HEK293T (cell line): ENCODE data around the gene ZBTB4.

Source experiments
- CTCF ChIA-PET: fragments of 350-600 bp; formaldehyde crosslinking; extraction: SDS; loops from one replicate; lab custom pipeline; 2021; ENCODE audit warnings: antibody characterized with exemption, inconsistent platforms; lab: Yijun Ruan, JAX
- POLR2A ChIA-PET: fragments of 350-600 bp; formaldehyde crosslinking; extraction: SDS; loops from one replicate; lab custom pipeline; 2020; ENCODE audit warnings: antibody characterized with exemption, inconsistent platforms; lab: Yijun Ruan, JAX
- DNase-seq: peaks from one replicate; pipeline ENCODE4 v3.0.0; 2012; ENCODE audit warnings: mixed read lengths; ENCODE audit errors: extremely low spot score
- ARNT ChIP-seq: fragments of 450-650 bp; IDR thresholded peaks from 2 replicates; pipeline ENCODE4 v1.6.1; 2017; ENCODE audit warnings: mild to moderate bottlenecking
- BHLHE40 ChIP-seq: fragments of 450-650 bp; IDR thresholded peaks from 2 replicates; pipeline ENCODE4 v1.6.1; 2016; ENCODE audit warnings: mild to moderate bottlenecking, moderate library complexity, borderline replicate concordance
- CTBP1 ChIP-seq: fragments of 450-650 bp; IDR thresholded peaks from 2 replicates; pipeline ENCODE4 v1.6.1; 2016; ENCODE audit warnings: borderline replicate concordance
- ELF4 ChIP-seq: fragments of 450-650 bp; IDR thresholded peaks from 2 replicates; pipeline ENCODE4 v1.6.1; 2017; ENCODE audit warnings: antibody characterized with exemption
- FOXA1 ChIP-seq: fragments of 450-650 bp; IDR thresholded peaks from 2 replicates; pipeline ENCODE4 v1.6.1; 2016; ENCODE audit warnings: mild to moderate bottlenecking
- FOXK2 ChIP-seq: fragments of 450-650 bp; IDR thresholded peaks from 2 replicates; pipeline ENCODE4 v1.6.1; 2016; ENCODE audit warnings: mild to moderate bottlenecking
- FOXM1 ChIP-seq: fragments of 450-650 bp; IDR thresholded peaks from 2 replicates; pipeline ENCODE4 v1.6.1; 2017; ENCODE audit warnings: mild to moderate bottlenecking, borderline replicate concordance
- HDGF ChIP-seq: fragments of 450-650 bp; IDR thresholded peaks from 2 replicates; pipeline ENCODE4 v1.6.1; 2017; ENCODE audit warnings: antibody characterized with exemption, borderline replicate concordance
- L3MBTL2 ChIP-seq: fragments of 450-650 bp; conservative IDR thresholded peaks from 2 replicates; pipeline ENCODE4 v1.6.1; 2016; ENCODE audit warnings: mild to moderate bottlenecking
- LEF1 ChIP-seq: fragments of 450-650 bp; IDR thresholded peaks from 2 replicates; pipeline ENCODE4 v1.6.1; 2017; ENCODE audit warnings: mild to moderate bottlenecking, borderline replicate concordance
- NFRKB ChIP-seq: fragments of 450-650 bp; IDR thresholded peaks from 2 replicates; pipeline ENCODE4 v1.6.1; 2016; ENCODE audit warnings: mild to moderate bottlenecking, moderate library complexity
- SP1 ChIP-seq: fragments of 450-650 bp; IDR thresholded peaks from 2 replicates; pipeline ENCODE4 v1.6.1; 2017
- SUZ12 ChIP-seq: fragments of 450-650 bp; IDR thresholded peaks from 2 replicates; pipeline ENCODE4 v1.6.1; 2016; ENCODE audit warnings: mild to moderate bottlenecking
- TARDBP ChIP-seq: fragments of 450-650 bp; IDR thresholded peaks from 2 replicates; pipeline ENCODE4 v1.6.1; 2016
- ZNF384 ChIP-seq: fragments of 450-650 bp; IDR thresholded peaks from 2 replicates; pipeline ENCODE4 v1.6.1; 2016
- TF ChIP-seq, protein P1 (sequence below): fragments of 450-650 bp; IDR thresholded peaks from 2 replicates; pipeline ENCODE4 v1.6.1; 2016

The ZBTB4 gene, protein sequence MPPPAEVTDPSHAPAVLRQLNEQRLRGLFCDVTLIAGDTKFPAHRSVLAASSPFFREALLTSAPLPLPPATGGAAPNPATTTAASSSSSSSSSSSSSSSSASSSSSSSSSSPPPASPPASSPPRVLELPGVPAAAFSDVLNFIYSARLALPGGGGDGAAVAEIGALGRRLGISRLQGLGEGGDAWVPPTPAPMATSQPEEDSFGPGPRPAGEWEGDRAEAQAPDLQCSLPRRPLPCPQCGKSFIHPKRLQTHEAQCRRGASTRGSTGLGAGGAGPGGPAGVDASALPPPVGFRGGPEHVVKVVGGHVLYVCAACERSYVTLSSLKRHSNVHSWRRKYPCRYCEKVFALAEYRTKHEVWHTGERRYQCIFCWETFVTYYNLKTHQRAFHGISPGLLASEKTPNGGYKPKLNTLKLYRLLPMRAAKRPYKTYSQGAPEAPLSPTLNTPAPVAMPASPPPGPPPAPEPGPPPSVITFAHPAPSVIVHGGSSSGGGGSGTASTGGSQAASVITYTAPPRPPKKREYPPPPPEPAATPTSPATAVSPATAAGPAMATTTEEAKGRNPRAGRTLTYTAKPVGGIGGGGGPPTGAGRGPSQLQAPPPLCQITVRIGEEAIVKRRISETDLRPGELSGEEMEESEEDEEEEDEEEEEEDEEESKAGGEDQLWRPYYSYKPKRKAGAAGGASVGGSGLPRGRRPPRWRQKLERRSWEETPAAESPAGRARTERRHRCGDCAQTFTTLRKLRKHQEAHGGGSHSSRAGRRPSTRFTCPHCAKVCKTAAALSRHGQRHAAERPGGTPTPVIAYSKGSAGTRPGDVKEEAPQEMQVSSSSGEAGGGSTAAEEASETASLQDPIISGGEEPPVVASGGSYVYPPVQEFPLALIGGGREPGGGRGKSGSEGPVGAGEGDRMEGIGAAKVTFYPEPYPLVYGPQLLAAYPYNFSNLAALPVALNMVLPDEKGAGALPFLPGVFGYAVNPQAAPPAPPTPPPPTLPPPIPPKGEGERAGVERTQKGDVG

DNA sequence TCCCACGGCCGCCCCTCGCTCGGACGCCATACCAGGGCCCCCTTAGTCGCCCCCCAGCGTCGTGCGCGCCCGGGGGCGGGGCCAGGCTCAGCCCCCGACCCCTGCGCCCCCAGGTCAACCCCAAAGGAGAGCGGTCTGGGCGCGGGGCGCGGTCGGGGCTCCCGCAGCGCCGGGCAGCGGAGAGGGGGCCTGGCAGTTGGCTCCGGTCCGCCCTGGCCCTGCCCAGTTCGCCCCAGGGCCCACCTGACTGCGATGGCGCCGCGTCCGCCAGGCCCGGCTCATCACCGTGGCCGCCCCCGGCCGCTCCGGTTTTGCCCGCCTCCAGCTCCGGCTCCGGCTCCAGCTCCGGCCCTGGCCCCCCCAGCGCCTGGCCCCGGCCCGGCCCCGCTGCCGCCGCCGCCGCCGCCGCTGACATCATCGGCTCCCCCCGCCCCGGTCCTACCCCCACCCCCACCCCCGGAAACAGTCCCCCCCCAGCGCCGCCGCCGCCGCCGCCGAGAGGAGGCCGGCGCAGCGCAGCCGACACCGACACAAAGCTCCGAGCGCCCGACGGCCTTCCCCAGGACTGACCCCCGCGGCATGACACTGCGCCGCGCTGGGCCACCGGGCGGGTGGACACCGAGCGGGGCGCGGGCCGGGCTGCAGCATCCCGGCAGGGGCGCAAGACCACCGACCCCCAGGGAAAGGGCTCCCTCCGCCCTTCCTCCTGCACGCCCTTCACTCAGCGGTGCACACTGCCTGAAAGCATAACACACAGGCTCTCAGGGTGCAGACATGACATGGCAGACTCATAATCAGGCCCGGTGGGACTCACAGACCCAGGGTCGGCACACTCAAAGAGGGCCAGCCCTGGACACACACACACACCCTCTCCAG, at the start of gene ZBTB4:
Gene ZBTB4, minus strand, starts transcription at position 419 of the 876 bp plus-strand sequence. CDS start 12,830 bp downstream, outside the sequence.
- POLR2A ChIA-PET, result interaction anchor here (0.7 to 8.2 kb wide), 12 partner anchors 9 to 224 kb away, joined by 3 to 55 read pairs (median 4); partner anchors contain the start of genes FGF11, TMEM102 and TMEM256

DNA sequence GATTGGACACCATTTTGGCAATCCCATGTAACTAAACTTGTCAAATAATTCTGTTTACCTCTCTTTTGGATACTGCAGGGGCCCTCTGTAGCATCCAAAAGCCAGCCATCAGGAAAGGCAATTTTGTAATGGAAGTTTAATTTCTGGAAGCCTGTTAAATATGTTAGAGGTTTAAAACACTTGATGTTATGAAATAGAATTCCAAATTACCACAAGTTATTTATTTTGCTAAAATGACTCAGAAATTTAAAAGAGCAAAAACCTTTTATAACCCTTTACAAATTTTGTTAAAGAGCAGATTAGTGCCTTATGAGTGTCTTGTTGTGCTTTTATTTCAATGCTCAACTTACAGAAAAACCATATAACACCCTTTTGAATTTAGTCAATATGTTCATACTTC, 49.4 kb upstream of the ZBTB4 start:
- no peak for DNase-seq
- POLR2A ChIA-PET, result no interaction called here
- CTCF ChIA-PET, result no interaction called here
- no peak for TF ChIP-seq ZNF384
- no peak for TF ChIP-seq BHLHE40

More for the DNA sequence above, at the start of gene ZBTB4:
- no peak for TF ChIP-seq ARNT
- no peak for TF ChIP-seq NFRKB
- TF ChIP-seq BHLHE40, result no peak
- TF ChIP-seq ZNF384, result no peak
- no peak for TF ChIP-seq HDGF
- TF ChIP-seq TARDBP, result no peak
- no peak for TF ChIP-seq CTBP1
- no peak for TF ChIP-seq LEF1
- no peak for TF ChIP-seq SP1
- no peak for TF ChIP-seq ELF4
- TF ChIP-seq SUZ12, result no peak
- no peak for TF ChIP-seq FOXK2
- CTCF ChIA-PET, result no interaction called here
- peak; percentile 45 for DNase-seq

DNA sequence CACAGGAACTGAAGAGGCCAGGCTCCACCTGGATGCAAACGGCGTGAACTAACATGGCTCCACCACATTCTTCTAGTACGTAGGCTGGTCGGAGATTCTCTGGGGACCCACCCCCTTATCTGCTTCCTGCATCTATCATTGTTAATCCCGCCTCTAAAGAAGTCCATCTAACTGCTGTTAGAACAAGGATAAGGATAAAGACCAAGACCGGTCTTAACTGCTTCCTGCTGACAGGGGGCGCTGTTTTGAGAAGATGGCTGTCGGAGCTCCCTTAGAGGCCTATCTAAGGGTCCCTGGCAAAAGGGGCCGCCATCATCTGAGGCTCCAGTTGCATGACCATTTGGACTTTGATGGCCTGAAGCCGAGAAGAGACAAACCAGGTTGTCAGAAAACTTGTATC, 43.6 kb upstream of the ZBTB4 start:
- no peak for TF ChIP-seq LEF1
- TF ChIP-seq NFRKB, result no peak
- TF ChIP-seq, protein P1, sequence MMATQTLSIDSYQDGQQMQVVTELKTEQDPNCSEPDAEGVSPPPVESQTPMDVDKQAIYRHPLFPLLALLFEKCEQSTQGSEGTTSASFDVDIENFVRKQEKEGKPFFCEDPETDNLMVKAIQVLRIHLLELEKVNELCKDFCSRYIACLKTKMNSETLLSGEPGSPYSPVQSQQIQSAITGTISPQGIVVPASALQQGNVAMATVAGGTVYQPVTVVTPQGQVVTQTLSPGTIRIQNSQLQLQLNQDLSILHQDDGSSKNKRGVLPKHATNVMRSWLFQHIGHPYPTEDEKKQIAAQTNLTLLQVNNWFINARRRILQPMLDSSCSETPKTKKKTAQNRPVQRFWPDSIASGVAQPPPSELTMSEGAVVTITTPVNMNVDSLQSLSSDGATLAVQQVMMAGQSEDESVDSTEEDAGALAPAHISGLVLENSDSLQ, result peak; percentile 33; the same call in 1 of the 2 replicates
- POLR2A ChIA-PET, result no interaction called here
- DNase-seq, result peak; percentile 49
- CTCF ChIA-PET, result interaction anchor here (0.5 to 2.0 kb wide), 6 partner anchors 9 to 38 kb away, joined by 3 to 8 read pairs (median 5); partner anchors contain the start of gene SENP3

DNA sequence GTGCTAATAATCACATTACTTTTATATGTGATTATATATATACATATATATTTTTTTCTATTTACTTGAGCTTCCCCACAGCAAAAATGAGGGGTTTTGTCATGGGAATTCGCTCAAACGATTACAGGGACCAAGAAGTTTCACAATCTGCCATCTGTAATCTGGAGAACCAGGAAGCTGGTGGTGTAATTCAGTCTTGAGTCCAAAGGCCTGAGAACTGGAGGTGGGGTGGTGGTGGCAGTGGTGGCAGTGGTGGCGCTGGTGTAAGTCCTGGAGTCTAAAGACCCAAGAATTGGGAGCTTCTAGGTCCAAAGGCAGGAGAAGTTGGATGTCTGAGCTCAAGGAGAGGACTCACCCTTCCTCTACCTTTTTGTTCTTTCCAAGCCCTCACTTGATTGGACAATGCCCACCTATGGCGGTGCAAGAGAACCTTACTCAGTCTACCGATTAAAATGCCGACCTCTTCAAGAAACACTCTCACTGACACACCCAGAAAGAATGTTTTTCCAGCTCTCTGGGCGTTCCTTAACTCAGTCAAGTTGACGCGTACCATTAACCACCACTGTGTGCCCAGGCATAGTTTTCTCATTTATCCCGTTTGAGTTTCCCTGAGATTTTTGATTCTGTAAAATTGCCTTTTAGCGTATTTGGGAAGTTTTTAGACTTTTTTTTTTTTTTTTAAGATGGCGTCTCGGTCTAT, 36.6 kb upstream of the ZBTB4 start:
- TF ChIP-seq HDGF (no peak), TARDBP (no peak), CTBP1 (no peak), ELF4 (no peak), FOXK2 (no peak), NFRKB (no peak)
- TF ChIP-seq, protein P1, result no peak
- ChIA-PET POLR2A (interaction anchor here (1.4 to 4.0 kb wide), 2 partner anchors 45 to 68 kb away, joined by 3 to 25 read pairs; partner anchors contain the start of gene MPDU1), CTCF (interaction anchor here (0.6 to 4.4 kb wide), 3 partner anchors 45 to 160 kb away, joined by 3 to 43 read pairs (median 4); partner anchors contain the start of gene SENP3)
- DNase-seq, result no peak

DNA sequence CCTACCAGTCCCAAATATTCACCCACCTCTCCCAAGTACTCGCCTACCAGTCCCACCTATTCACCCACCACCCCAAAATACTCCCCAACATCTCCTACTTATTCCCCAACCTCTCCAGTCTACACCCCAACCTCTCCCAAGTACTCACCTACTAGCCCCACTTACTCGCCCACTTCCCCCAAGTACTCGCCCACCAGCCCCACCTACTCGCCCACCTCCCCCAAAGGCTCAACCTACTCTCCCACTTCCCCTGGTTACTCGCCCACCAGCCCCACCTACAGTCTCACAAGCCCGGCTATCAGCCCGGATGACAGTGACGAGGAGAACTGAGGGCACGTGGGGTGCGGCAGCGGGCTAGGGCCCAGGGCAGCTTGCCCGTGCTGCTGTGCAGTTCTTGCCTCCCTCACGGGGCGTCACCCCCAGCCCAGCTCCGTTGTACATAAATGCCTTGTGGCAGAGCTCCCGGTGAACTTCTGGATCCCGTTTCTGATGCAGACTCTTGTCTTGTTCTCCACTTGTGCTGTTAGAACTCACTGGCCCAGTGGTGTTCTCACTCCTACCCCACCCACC, 34.5 kb upstream of the ZBTB4 start:
- POLR2A ChIA-PET, result interaction anchor here (4.0 kb wide), 1 partner anchor 47 kb away, joined by 25 read pairs; no protein-coding TSS in a partner anchor
- TF ChIP-seq ELF4, result no peak
- no peak for TF ChIP-seq LEF1
- no peak for TF ChIP-seq FOXM1
- TF ChIP-seq SP1, result no peak
- no peak for TF ChIP-seq CTBP1
- no peak for TF ChIP-seq TARDBP
- TF ChIP-seq ZNF384, result no peak
- TF ChIP-seq HDGF, result no peak
- TF ChIP-seq, protein P1, result no peak
- TF ChIP-seq NFRKB, result no peak
- TF ChIP-seq L3MBTL2, result no peak
- TF ChIP-seq FOXA1, result no peak
- TF ChIP-seq BHLHE40, result no peak
- TF ChIP-seq ARNT, result no peak
- no peak for TF ChIP-seq FOXK2
- TF ChIP-seq SUZ12, result no peak
- no peak for DNase-seq
- CTCF ChIA-PET, result interaction anchor here (1.1 to 4.4 kb wide), 2 partner anchors 9 to 47 kb away, joined by 5 to 43 read pairs; partner anchors contain the start of gene SENP3
